ENCODE results near the gene HIRA. TPM values are rescaled to one million over a fixed set of nuclear protein-coding genes. Genes with fewer than 3 reads are reported as not detected.

HIRA gene
- total and polyA plus RNA-seq, 11 donors: 3.7 to 25.4 (median 17.3) TPM

DNA sequence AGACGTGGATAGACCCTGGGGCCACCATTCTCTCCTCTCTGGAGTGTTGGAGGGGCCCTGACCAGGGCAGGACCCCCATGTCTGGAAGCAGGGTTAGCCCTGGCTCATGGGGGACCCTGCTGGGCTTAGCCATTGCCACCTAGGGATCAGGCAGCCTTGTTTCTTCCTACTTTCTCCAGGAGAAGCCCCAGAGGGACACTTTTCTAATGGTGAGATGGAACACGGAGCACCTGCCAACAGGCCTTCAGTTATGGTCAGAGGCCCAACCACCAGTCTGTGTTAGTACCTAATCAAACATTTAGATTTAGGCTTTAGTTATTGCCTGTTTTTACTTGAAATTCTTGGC, 17.9 kb upstream of the HIRA start:
- DNase-seq: no peak
- TF ChIP-seq, protein P1, sequence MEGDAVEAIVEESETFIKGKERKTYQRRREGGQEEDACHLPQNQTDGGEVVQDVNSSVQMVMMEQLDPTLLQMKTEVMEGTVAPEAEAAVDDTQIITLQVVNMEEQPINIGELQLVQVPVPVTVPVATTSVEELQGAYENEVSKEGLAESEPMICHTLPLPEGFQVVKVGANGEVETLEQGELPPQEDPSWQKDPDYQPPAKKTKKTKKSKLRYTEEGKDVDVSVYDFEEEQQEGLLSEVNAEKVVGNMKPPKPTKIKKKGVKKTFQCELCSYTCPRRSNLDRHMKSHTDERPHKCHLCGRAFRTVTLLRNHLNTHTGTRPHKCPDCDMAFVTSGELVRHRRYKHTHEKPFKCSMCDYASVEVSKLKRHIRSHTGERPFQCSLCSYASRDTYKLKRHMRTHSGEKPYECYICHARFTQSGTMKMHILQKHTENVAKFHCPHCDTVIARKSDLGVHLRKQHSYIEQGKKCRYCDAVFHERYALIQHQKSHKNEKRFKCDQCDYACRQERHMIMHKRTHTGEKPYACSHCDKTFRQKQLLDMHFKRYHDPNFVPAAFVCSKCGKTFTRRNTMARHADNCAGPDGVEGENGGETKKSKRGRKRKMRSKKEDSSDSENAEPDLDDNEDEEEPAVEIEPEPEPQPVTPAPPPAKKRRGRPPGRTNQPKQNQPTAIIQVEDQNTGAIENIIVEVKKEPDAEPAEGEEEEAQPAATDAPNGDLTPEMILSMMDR (IDR thresholded peaks at IDR 0.05): no peak
- TF ChIP-seq POLR2A (IDR thresholded peaks at IDR 0.05): no peak
- 71 to 88% (median 78%) methylated on average over 2 of the region's 2 CpGs for WGBS, 4 donors
- peaks cover 0 to 54% (median 46%) of the 10 kb centered on the region in 9 donors for H3K36me3 ChIP-seq
- ATAC-seq: no peak
- intact Hi-C loops (cut with DNase I): loop anchor here in 2 of 10 donors (2.0 to 10.0 kb wide), 2 partner anchors 27 to 155 kb away; partner anchors contain the start of gene CLTCL1 (in 1 of the 2)
- no peak overlapping the region for H3K4me3 ChIP-seq
- H3K27ac ChIP-seq: no peak overlapping the region
- H3K9me3 ChIP-seq: no peaks in the 10 kb centered on the region
- H3K27me3 ChIP-seq: no peaks in the 10 kb centered on the region
- peaks cover 2 to 41% (median 31%) of the 10 kb centered on the region in 12 donors for H3K4me1 ChIP-seq

GRCh38 chr22:19448739-19449421, 17.3 kb upstream of the HIRA start:
- Histone ChIP-seq H3K36me3 (peaks cover 0 to 54% (median 45%) of the 10 kb centered on the region in 9 donors), H3K4me1 (peaks cover 2 to 46% (median 32%) of the 10 kb centered on the region in 12 donors), H3K4me3 (peak overlapping the region in 3 of 12 donors; percentile 89 to 97 (median 92)), H3K27me3 (no peaks in the 10 kb centered on the region), H3K27ac (peak overlapping the region in 5 of 12 donors; percentile 86 to 97 (median 90)), H3K9me3 (no peaks in the 10 kb centered on the region)
- intact Hi-C loops (cut with DNase I): loop anchor here in 2 of 10 donors (2.0 to 10.0 kb wide), 2 partner anchors 28 to 154 kb away; partner anchors contain the start of gene CLTCL1 (in 1 of the 2)
- DNase-seq: no peak
- WGBS, 4 donors: 78 to 84% (median 81%) methylated on average over 5 of the region's 5 CpGs
- no peak for ATAC-seq
- no peak for TF ChIP-seq POLR2A (IDR thresholded peaks at IDR 0.05)
- TF ChIP-seq, protein P1 (IDR thresholded peaks at IDR 0.05): no peak

DNA sequence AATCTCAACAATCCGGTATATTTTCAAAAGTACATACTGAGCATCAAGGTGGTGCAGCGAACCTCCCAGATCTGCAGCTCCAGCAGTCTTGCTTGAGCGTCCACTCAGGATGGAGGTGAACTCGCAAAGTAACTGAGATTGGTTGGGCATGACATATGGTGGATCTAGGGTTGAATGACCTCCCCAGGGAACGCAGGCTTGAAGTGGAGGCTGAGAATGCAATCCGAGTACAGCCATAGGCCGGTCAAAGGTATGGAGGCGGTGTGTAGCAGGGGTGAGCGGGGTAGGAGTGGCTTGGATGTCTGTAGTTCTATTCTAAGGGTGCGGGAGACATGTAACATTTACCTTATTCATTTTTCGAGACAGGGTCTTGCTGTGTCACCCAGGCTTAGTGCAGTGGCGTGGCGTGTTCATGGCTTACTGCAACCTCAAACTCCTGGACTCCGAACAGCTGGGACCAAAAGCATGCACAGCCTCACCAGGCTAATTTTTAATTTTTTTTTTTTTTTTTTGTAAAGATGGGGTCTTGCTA, 16.6 kb upstream of the HIRA start:
- H3K27ac ChIP-seq: peak overlapping the region; percentile 76 to 97 (median 90)
- WGBS, 4 donors: 11 to 23% (median 16%) methylated on average over 12 to 14 of the region's 14 CpGs
- no peaks in the 10 kb centered on the region for H3K27me3 ChIP-seq
- TF ChIP-seq, protein P1 (IDR thresholded peaks at IDR 0.05): no peak
- TF ChIP-seq POLR2A (IDR thresholded peaks at IDR 0.05): no peak
- peaks cover 2 to 48% (median 33%) of the 10 kb centered on the region in 12 donors for H3K4me1 ChIP-seq
- peak in 2 of 5 donors; percentile 19 to 40 for DNase-seq
- H3K4me3 ChIP-seq: peak overlapping the region; percentile 73 to 99 (median 91)
- H3K36me3 ChIP-seq: peaks cover 0 to 54% (median 45%) of the 10 kb centered on the region in 9 donors
- intact Hi-C loops (cut with DNase I): loop anchor here in 2 of 10 donors (2.0 to 10.0 kb wide), 2 partner anchors 29 to 153 kb away; partner anchors contain the start of gene CLTCL1 (in 1 of the 2)
- peak; percentile 29 to 53 (median 46) for ATAC-seq
- no peaks in the 10 kb centered on the region for H3K9me3 ChIP-seq
